NCI-H1092 (cell line): Measurements from ENCODE around the gene ZMYND10.
"Not testable (repeated sequence)": the region's sequence is repeated elsewhere in the genome, so short reads cannot be mapped to it uniquely, and the experiment has no call there.

Experiments used
- DNase-seq: peaks from one replicate; lab custom pipeline; 2025; lab: John Stamatoyannopoulos, UW

ZMYND10 gene

GRCh38 chr3:50325113-50325480, 20.4 kb downstream of the ZMYND10 start:
- DNase-seq, result no peak

GRCh38 chr3:50324351-50325112, 21.0 kb downstream of the ZMYND10 start:
- DNase-seq, result peak; percentile 25

- no peak for DNase-seq
Measured at GRCh38 chr3:50323614-50324199, 21.8 kb downstream of the ZMYND10 start.

DNA sequence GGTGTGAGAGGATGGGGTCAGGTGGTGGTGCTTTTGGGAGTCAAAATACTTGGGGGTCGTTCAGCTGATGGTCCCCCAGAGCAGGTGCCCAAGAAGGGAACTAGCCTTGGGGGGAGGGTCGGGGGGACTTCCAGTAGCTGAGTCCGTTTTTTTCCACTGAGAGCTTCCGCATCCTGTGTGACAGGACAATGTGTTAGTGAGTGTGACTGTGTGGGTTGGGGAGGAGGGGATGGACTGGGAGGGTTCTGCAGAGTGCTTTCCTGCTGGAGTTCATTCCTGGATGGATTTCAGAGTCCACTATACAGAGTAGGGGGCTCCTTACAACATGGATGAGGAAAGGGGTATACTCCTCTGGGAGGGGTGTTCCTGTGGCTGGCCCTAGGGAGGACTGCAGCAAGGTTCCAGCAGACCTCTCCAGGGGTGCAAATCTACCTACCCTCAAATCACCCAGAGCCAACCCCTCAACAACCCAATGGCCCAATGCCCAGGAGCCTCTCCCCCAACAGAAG, 22.4 kb downstream of the ZMYND10 start:
- DNase-seq, result no peak

DNA sequence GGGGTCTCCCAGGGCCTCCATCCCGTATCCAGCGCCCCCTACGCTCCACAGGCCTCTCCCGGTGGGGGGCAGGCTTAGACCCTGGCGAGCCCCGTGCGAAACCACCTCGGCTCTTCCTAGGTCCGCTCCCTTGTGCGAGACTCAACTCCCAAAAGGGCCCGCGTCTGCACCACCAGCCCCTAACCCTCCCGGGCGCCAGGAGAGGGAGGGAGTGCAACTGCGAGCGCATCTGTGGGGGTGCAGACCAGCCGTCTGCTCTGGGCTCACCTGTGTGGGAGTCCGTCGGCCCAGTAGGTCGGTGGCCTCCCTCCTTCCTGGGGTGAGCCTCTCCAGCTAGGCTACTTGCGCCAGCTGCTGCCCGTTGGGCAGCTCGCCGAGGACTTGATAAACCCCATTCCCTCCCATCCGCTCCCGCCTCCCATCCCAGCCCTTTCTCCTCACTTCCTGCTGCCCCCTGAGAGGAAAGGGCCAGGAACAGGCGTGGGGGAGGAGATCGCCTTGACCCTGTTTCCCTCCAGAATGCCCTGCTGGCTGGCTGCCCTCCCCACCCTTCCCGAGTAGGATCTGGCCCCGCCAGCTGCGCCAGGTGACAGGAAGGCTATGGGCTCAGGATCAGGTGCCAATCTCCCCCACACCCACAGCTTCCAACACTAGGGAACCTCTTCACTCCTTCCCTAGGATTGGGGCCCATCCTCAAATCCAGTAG, 23.0 kb downstream of the ZMYND10 start, which contains the start of gene HYAL2:
Gene HYAL2, minus strand, starts transcription at position 360 of the 706 bp plus-strand sequence. CDS start 2,256 bp downstream, outside the sequence.
- DNase-seq, result peak; percentile 33

GRCh38 chr3:50322115-50322385, 23.5 kb downstream of the ZMYND10 start:
- DNase-seq, result no peak

- DNase-seq, result peak; percentile 65
Measured at GRCh38 chr3:50321336-50322114, 24.0 kb downstream of the ZMYND10 start.

GRCh38 chr3:50320853-50321335, 24.6 kb downstream of the ZMYND10 start:
- peak; percentile 53 for DNase-seq

DNA sequence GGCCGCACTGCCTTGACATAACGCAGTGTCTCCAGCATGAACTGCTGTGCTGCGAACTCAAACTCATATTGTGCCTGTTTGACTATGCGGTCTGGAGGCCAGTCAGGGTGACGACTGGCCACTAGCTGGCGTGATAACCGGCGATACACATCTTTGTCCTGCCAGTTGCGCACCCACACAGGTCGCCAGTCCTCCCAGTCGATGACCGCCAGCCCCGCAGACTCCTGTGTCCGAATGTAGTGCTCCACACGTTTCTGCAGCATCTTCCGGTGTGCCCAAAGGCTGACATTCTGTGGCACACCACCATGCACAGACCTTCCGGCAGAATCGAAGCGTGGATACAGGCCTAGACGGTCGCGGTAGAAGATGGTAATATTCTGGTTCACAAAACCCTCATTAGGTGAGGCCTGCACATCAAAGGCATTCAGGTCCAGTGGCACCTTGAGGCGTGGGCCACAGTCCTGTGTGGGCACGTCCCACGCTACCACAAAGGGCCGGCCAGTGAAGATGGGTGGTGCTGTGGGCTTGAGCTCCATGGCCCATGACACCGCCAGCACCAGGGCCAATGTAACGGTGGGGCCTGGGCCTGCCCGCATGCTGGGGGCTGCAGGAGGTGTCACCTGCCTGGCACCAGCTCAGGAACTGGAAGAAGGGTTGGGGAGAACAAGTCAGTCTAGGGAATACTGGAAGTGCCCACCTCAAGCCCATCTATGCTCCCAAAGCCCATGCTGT, 25.5 kb downstream of the ZMYND10 start:
- no peak for DNase-seq

DNA sequence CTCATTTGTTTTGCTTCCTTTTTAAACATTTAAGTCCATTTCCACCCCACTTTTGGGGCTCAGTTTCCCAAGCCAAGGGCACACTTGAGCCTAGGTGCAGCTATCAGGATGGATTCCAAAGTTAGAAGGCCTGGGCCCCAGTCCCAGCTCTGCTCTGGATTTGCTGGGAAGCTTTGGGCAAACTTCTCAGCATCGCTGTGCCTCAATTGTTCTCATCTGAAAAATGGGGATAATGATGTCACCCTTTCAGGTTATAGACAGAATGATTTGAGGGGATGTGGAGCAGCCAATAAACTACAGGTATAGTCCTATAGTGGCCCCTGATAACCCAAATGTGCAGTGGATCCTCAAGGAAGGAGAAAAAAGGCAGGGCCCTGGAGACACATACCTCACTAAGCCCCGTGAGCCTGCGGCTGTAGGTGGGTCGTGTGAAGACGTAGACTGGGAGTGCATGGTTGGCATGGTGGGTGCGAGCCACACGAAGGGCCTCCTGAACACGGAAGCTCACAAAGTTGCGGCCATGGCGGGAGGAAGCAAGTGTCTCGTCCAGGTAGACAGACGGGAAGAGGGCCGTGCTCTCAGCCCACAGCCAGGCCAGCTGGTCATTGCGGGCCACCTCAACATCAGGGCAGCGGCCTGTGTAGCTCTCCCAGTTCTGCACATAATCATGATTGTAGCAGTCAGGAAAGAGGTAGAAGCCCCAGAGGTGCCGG, 26.2 kb downstream of the ZMYND10 start:
- DNase-seq, result no peak

DNA sequence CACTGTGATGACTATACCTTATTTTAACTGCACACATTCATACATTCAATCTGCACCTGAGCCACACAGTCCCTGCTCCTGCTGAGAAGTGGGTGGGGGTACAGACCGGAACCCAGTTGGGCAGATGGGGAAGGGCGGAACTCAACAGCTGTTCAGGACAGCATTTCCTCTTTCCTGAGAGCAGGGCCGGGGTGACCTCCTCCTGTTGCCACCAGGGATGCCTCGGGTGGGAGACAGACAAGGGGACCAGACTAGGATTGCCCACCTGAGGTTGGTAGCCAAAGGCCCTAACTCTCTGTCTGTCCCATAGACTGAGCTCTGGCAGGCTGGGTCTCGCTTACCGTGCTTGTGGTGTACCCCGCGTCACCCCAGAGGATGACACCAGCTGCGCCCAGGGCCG, 26.9 kb downstream of the ZMYND10 start:
- no peak for DNase-seq

GRCh38 chr3:50318163-50318562, 27.4 kb downstream of the ZMYND10 start:
- no peak for DNase-seq

DNA sequence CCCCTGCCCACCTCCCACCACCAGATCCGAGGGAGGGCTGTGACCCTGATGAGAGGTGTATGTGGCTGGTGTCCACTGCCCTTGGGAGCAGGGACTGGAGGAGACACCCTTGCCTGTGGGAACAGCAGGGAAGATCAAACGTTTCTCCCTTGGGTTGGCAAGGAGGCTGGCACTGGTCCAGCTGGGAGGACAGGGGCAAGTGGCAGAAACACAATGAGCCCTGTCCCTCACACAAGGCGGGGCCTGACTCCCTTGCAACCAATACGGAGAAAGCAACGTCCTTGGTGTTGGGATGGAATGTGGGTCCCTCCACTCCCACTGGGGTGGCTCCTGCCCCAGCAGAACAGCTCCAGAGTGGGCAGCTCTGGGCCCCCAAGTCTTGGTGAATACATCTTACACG, 28.2 kb downstream of the ZMYND10 start:
- DNase-seq, result no peak

DNA sequence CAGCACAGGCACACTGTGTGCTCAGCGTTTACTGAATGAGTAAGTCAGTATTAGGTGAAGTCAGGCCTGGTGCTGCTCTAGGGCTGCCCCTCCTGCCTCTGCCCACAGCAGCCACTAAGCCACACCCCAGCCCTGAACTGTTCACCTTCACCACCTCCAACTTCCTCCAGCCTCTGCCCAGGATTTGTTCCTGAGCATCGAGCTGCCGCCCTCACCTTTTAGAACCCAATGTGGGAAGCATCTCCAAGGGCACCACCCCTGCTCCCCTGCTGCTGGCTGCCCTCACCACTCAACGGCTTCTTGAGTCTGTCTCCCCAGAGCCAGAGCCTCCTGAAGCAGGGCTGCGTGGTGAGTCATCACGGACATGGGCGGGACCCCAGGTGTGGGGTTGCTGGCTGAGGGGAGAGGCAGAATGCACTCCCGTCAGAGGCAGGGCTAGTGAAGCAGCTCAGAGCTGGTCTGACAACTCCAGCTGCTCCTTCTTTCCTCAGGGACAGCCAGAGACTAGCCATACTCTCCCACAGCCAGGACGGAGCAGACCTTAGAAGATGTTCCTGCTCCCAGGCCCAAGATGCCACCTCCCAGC, 28.8 kb downstream of the ZMYND10 start:
- no peak for DNase-seq

GRCh38 chr3:50314816-50315215, 30.7 kb downstream of the ZMYND10 start:
- no peak for DNase-seq

DNA sequence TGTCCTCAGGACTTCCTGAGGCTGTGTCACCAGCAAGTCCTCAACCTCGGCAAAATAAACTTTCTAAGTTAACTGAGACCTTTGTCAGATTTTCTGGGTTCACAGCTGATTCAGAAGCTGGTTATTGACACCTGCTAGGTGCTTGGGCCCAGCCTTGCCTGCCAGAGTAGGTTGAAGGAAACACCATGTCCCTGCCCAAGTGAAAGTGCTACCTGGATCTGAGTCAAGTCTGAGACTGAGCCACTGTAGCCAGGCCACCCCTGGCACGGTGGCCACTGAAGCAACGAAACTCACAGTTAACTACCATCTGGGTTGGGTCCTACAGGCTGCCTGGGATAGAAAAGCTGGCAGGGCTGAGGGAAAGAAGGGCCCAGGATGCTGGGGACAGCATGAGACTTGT, 31.2 kb downstream of the ZMYND10 start:
- DNase-seq, result no peak

DNA sequence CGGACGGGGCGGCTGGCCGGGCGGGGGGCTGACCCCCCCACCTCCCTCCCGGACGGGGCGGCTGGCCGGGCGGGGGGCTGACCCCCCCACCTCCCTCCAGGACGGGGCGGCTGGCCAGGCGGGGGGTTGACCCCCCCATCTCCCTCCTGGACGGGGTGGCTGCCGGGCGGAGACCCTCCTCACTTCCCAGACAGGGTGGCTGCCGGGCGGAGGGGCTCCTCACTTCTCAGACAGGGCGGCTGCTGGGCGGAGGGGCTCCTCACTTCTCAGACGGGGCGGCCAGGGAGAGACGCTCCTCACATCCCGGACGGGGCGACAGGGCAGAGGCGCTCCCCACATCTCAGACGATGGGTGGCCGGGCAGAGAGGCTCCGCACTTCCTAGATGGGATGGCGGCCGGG, 33.5 kb downstream of the ZMYND10 start:
- not testable (repeated sequence) for DNase-seq

DNA sequence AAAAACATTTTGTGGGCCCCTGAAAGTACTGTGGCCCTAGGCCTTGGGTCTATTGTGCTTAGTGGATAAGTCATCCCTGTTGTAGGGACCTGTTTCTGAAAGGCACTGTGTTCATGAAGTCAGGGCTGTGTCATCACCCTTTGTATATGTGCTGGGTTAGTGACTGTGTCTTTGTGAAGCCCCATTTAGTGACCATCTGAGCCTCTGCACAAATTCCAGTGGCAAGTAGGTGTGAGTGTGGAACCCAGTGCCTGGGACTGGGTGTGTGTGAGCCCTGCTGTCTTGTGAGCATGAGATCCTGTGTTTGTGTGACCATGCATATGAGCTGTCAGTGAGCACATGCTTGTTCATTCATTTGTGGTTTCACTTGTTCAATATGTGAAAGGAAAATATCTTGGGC, 40.9 kb downstream of the ZMYND10 start:
- DNase-seq, result no peak

DNA sequence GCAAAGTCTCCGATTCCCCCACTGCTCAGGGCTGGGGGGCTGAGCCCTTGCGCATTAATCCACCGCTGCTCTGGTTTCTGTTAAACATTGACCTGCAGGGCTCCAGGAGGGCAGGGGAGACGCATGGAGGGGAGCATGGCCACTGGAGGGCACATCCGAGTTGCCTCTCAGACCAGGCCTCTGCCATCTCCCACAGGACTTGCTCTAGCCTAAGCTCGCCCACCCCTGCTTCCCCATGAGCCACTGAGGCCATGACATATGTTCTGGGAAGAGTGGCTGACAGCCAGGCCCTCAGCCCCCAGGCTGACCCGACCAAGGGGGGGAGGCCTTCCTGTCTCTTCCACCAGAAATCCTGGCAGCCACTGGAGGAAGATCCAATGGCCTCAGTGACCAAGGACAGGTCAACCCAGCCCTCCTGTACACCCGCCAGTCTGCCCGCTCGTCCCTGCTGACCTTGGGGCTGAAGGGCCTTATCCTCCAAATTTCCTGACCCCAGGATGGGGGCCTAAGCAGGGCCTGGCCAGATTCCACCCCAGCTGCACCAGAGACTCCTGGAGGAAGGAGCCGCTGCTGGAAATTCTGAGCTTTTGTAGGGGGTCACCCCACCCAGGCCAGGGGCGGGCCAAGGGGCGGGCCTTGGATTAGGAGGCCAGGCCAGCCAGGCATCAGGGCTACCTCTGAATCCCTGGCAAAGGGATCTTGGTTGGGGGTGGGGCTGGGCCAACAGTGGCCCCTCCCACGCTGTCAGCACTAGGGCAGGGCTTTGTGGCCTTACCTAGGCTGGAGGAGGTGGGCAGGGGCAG, 42.3 kb downstream of the ZMYND10 start, which contains the start of gene HYAL1:
Gene HYAL1, minus strand, starts transcription at position 562 of the 803 bp plus-strand sequence. CDS start 618 bp downstream, outside the sequence.
- DNase-seq, result no peak
